ENCODE data around the gene ZNF512. TPM values are rescaled to one million over a fixed set of nuclear protein-coding genes. Genes with fewer than 3 reads are reported as not detected.

The ZNF512 gene
- total and polyA plus RNA-seq, 2 of the 13 experiments (the other 11 are each of a cell fraction or from before 2014, with no cell fraction given) = 29.8 to 31.0 TPM

- no peak for TF ChIP-seq TCF12 (IDR thresholded peaks at IDR 0.05)
- no peak for TF ChIP-seq TCF12 (CRISPR knock-in tag; IDR thresholded peaks at IDR 0.05)
- no peak for TF ChIP-seq ZNF350 (CRISPR knock-in tag; IDR thresholded peaks at IDR 0.05; ENCODE audit: borderline replicate concordance, low read depth)
- TF ChIP-seq ZNF430 (CRISPR knock-in tag; IDR thresholded peaks at IDR 0.05) = no peak
- no peak for TF ChIP-seq ZNF543 (CRISPR knock-in tag; IDR thresholded peaks at IDR 0.05)
- no peak for TF ChIP-seq ZNF841 (CRISPR knock-in tag; IDR thresholded peaks at IDR 0.05; ENCODE audit: borderline replicate concordance)
- TF ChIP-seq SCMH1 (CRISPR knock-in tag; IDR thresholded peaks at IDR 0.05; ENCODE audit: borderline replicate concordance) = no peak
- TF ChIP-seq KLF16 (CRISPR knock-in tag; IDR thresholded peaks at IDR 0.05) = 0 out of 4 replicates have a peak, but pooled peaks of 1 of the 2 experiments have one; percentile 0
- TF ChIP-seq POGZ (CRISPR knock-in tag; IDR thresholded peaks at IDR 0.05) = no peak
- 0 out of 2 replicates have a peak, but pooled peaks have one; percentile 13 for TF ChIP-seq NKX3-1 (CRISPR knock-in tag; IDR thresholded peaks at IDR 0.05)
- TF ChIP-seq AGO2 (optimal IDR thresholded peaks at IDR 0.05; ENCODE audit: low read depth, low read length) = no peak
- no peak for TF ChIP-seq SKI (IDR thresholded peaks at IDR 0.05; ENCODE audit: partially characterized antibody)
- no peak for TF ChIP-seq ZNF547 (CRISPR knock-in tag; IDR thresholded peaks at IDR 0.05)
- 0 out of 2 replicates have a peak, but pooled peaks have one; percentile 47 for TF ChIP-seq ZNF251 (CRISPR knock-in tag; IDR thresholded peaks at IDR 0.05)
- no peak for TF ChIP-seq ARID4A (CRISPR knock-in tag; IDR thresholded peaks at IDR 0.05; ENCODE audit: borderline replicate concordance)
- TF ChIP-seq TSC22D2 (CRISPR knock-in tag; IDR thresholded peaks at IDR 0.05; ENCODE audit: borderline replicate concordance) = no peak
- TF ChIP-seq ZNF275 (CRISPR knock-in tag; IDR thresholded peaks at IDR 0.05; ENCODE audit: borderline replicate concordance) = 0 out of 2 replicates have a peak, but pooled peaks have one; percentile 1
- peak; percentile 57; the same call in 1 of the 2 replicates for TF ChIP-seq MBD4 (IDR thresholded peaks at IDR 0.05; ENCODE audit: borderline replicate concordance, low read length)
- TF ChIP-seq NFIC (IDR thresholded peaks at IDR 0.05; ENCODE audit: low read length) = no peak
Measured at GRCh38 chr2:27583390-27583915, 611 bp downstream of the ZNF512 start (continued).
